Fibroblast of gingiva (primary cell): ENCODE data around the gene NUDT9.
"Not testable (repeated sequence)": the region's sequence is repeated elsewhere in the genome, so short reads cannot be mapped to it uniquely, and the experiment has no call there.

Experiments used
- DNase-seq: peaks from one replicate; pipeline ENCODE4 v3.0.0-alpha.2; 2011; ENCODE audit warnings: low read depth

The NUDT9 gene

DNA sequence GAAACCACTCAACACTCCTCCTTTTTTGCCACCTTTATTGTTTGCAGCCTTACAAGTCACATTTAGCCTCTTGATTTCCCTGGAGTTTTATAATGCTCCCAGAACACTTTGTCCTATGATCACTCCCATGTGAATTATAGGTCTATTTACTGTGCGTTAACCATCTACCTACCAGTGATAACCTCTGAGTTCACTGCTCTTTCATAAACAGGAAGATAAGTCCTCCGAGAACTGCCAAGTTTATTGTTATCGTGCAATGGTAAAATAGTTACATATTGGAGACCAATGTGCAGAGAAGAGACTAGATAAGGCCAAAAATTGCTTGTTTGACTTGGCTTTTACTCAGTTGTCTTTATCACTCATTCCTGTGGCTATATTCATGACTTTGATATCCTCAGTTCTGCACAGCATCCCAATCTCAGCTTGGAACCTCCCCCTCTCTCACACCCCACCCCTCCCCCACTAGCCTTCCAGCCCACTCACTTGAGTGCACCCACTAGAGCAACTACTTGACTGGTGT lies 12.9 kb upstream of the NUDT9 start:
- no peak for DNase-seq

DNA sequence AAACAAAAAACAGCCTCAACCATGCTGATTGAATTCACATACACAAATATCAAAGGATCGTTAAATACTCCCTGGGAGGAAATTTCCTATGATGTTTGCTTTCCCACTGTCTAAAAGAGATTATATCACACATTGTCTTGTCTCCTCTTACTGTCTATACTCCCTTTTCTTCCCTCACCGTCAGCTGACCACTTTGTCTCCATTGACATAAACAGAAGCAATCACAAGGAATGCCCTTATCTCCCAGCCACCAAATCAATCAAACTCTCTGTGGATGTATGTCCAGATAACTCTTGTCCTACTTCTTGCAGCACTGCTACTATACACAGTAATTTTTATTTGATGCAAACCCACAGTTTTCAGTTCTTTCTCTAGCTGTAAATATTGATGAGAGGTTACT lies 12.2 kb upstream of the NUDT9 start:
- no peak for DNase-seq

DNA sequence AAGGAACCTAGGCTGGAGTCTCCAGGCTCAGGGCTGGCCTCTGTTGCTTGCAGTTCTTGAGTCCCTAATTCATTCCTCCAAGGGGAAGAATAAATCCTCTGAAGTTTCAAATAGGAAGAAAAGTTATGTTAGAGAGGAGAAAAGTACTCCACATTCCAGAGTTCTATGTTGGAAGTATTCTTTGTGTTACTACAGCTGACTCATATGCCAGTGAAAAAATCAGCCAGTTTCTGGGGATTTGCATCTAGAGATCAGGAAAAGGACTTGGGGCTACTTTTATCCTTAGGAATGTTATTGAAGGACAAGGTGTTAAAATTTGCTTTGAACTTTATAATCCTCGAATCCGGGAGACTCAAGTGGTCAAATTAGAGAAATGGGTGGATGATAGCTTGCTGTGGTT lies 11.7 kb upstream of the NUDT9 start:
- no peak for DNase-seq

DNA sequence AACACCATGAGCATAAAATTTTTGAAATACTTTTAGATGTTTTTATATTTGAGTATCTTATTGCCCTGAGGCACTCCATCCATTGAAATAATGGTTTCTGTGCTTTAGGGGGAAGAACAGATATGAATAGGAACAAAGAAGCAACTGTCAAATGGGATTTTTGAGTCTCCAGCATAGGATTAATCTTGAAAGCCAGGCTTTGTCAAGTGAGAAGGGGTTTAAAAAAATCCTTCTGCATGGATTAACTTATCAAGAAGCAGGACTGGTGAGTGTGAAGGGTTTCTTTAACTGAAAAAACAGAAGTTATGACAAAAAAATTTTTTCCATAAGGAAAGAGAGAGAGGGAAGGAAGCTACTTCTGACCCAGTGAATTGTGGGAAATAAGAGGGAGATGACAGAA lies 7.6 kb upstream of the NUDT9 start:
- DNase-seq, result no peak

DNA sequence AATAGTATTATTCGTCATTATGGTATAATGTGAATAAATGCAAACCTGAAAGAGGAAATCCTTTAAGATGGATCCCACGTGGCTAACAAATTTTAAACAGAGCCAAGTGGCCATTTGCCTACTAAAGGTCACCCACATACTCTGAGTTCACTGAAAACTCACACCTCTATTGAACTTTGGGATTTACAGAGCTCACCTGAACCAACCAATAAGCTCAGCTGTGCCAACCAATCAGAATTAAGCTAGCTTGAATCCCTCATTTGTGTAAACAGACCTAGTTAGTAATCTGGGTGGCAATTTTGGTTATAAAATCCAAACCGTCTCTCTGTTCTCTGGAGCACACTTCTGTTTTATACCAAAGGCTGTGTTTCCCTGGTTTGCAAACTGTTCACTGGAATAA lies 5.4 kb upstream of the NUDT9 start:
- DNase-seq, result no peak

DNA sequence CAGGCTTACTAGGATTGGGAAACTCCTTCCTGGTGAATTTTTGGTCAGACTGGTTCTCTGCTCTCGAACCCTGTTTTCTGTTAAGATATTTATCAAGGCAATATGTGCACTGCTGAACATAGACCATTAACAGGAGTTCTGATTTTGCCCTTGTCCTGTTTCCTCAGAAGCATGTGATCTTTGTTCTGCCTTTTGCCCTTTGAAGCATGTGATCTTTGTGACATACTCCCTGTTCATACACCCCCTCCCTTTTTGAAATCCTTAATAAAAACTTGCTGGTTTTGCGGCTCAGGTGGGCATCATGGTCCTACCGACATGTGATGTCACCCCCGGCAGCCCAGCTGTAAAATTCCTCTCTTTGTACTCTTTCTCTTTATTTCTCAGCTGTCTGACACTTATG lies 4.0 kb upstream of the NUDT9 start:
- DNase-seq, result not testable (repeated sequence)

DNA sequence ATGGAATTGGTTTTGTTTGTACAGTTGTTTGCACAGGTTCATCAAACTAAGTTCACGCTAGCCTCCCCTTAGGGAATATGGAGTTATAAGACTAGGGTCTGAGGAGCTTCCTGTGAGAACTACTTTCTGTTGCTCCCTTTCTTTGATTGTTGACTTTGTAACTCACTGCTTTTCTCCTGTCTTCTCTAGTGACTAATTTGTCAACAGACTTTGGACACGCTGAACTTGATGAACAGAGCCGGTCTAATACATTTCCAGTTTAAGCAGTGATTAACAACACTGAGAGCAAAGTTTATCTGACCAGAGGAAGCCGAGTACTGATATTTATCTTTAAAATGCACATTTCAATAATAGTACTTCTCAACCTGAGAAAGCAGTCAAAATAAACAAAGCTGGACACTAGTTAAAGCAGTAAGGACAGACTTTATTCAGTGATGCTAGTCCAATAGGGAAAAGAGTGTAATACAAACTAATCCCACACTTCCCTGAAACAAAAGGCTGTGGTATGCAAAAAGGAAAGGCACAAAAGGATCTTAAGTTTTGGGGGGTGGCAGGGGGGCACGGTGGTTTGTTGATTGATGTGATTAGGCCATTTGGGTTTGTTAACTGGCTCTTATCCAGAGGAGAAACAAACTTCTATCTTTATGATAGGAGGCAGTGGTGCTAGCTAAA lies 2.7 kb upstream of the NUDT9 start:
- no peak for DNase-seq

DNA sequence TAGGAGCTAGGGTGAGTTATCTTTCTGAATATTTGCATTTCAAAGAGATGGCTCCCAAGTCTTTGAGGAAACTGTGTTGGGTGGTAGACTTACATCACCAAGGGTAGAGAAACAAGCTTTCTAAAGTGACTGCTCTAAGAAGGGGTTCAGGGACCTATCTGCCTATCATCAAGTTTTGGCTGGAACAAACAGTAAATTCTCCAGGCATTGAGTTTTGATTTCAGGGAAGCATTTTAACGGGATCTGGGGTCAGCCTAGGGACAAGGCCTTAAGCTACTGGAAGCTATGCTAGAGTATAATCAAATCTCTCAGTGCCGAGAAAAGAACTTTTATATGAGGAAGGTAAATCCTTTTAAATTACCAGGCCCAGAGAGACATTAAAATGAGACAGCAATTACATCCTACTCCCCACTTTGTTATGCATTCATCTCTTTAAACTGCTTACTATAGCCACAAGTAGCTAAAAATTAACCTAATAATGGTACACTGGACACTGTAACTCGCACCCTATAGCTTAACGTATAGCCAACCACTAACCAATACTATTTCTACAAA lies 2.0 kb upstream of the NUDT9 start:
- DNase-seq, result no peak

DNA sequence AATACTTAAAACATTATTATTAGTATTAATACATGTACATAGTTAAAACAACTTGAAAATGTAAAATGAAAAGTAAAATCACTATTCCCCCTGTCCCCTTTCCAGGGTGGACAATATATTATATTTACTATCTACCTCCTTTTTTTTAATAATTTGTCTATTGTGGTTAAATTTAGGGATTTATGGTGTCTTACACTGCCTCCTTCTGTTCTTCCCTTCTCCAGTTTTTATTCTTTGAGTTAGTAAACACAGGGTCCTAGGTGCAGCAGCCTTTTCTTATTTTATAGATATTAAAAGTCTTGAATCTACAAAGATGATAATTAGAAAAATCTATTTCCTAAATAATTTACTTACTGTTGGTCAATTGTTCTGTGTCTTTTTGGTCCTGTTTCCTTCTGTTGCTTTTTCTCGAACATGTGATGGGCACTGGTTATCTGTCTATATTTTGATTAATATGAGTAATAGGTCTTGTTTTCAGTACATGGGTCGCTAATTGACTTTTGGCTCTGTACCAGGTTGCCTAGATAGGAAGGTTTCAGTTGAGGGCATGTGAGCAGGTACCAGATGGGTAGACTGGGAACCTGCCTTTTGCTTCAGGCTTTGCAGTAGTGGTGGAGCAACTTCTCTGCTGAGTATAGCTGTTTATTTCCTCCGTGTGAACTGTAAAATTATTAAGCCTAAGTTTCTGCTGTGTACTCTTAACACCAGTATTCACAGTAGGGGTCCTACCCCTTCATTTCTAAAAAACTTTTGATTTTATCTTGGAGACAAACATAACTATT lies 1.1 kb downstream of the NUDT9 start:
- DNase-seq, result no peak

DNA sequence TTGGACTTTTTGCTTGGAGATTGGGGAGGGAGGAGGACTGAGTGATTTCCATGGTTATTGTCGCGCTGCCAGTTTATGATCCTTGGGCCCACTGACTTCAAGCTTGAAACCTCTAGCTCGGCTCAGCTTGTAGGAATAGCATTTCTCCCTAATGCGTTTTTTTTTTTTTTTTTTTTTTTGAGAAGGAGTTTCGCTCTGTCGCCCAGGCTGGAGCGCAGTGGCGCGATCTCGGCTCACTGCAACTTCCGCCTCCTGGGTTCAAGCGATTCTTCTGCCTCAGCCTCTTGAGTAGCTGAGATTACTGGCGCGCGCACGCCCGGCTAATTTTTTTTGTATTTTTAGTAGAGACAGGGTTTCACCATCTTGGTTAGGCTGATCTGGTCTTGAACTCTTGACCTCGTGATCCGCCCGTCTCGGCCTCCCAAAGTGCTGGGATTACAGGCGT lies 1.7 kb downstream of the NUDT9 start:
- not testable (repeated sequence) for DNase-seq

DNA sequence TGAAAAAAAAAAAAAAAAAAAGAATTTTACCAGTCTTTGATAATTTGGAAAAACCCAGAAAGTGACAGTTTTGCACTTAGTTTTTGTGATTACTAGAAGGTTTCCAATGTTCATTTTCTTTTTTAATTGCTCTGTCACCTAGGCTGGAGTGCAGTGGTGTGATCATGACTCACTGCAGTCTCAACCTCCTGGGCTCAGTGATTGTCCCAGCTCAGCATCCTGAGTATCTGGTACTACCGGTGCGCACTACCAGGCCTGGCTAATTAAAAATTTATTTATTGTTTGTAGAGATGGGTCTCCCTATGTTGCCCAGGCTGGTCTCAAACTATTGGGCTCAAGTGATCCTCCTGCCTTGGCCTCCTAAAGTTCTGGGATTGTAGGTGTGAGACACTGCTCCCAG lies 3.3 kb downstream of the NUDT9 start:
- DNase-seq, result no peak

DNA sequence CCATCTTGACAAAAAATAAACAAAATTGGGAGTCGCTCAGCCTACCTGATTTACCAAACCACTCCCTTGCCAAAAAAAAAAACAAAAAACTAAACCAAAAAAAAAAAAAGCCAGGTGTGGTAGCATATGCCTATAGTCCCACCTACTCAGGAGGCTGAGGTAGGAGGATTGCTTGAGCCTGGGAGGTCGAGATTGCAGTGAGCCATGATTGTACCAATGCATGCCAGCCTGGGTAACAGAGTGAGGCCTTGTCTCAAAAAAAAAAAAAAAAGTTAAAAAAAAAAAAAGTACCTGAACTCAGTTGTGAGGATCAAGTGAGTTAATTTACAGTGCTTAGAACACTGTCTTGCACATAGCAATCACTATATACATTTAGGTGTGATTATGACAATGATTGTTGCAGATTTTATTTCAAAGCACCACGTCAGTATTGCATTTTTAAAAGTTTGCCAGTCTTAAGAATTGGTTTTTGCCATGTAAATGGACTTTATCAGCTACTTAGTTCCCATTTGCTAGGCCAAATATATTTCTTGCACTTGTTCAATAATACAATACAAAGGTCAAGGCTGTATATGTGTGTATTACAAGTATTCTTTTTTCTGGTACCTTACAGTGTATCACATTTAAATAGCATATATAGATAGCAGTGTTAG lies 4.6 kb downstream of the NUDT9 start:
- no peak for DNase-seq

DNA sequence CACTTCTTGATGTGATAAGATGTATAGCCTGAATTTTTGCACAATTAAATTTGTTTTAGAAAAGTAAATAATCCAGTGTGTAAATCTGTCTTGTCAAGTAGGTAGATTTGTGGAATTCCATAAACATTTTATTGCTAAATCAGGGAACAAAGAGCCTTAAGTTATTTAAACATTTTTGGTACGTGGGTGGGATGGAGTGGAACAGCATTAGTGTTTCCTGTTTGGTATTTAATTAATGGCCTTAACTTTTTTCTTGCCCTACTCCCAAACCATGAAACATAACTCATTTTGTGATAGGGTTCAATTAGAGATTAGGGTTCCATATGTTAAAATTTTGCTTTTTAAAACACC lies 5.1 kb downstream of the NUDT9 start:
- no peak for DNase-seq

DNA sequence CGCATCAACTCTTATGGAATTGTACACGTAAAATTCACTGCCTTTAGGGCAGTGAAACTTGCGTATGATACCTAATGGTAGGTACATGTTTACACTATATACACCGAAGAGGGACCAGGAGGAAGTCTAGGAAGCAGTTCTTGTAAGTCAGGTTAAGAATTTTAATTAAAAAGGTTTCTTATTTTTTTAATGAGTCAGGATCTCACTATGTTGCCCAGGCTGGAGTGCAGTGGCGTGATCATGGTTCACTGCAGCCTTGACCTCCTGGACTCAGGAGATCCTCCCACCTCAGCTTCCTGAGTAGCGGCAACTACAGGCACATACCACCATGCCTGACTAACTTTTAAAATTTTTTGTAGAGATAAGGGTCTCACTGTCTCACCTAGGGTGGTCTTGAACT lies 6.6 kb downstream of the NUDT9 start:
- DNase-seq, result no peak

DNA sequence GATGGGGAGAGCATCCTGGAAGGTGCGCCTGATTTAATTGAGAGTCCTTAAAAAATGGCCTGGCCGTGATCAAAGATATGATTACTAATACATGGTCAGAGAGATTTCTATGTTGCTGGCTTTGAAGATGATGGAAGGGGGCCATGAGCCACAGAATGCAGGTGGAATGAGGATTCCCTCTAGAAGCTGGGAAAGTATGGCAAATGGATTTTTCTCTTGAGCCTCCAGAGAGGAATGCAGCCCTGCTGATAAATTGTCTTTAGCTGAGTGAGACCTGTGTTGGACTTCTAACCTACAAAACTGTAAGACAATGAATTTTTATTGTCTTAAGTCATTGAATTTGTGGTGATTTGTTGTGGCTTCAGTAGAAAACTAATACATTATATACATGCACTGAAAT lies 7.7 kb downstream of the NUDT9 start:
- DNase-seq, result no peak

DNA sequence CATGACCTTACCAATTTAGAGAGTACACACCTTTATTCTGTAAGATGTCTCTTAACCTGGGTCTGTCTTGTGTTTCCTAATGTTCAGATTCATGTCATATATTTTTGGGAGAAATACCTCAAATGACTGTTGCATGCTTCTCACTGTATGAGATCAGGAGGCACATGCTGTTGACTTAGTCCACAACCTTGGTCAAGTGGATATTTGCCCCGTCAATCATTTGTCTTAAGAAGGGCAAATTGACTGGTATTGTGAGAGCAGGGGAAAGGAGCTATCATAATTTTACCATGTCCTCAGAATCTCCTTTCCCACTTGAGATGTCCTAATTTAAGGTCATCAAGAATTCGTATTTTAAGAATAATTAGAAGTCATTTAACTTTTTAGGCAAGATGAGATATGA lies 11.0 kb downstream of the NUDT9 start:
- no peak for DNase-seq

DNA sequence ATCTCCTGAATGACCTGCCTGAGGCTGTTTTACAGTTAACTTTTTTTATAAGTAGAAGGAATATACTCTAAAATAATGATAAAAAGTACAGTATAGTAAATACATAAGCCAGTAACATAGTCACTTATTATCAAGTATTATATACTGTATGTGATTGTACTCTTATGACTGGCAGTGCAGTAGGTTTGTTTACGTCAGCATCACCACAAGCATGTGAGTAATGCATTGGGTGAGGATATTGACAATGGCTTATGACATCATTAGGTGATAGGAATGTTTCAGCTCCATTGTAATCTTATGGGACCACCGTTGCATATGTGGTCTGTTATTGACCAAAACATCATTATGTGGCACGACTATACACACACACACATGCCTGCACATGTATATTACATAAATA lies 20.5 kb downstream of the NUDT9 start:
- no peak for DNase-seq

DNA sequence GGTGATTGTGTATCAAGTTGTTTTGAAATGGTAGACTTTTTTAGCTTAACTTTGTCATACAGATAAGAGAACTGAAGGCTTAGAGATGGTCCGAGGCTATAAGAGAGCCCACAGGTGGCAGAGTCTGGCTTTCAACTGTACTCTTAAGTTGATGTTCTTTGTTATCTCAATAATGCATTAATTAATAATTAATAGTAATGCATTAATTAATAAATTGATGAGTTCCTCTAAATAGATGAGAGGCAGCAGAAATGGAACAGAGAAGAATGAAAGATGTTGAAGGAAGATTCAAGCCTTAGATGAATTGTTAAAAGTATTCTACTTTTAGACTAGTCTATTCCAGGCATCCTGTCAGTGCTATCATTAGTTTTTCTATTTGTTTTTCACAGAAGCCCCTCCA lies 22.4 kb downstream of the NUDT9 start:
- no peak for DNase-seq

DNA sequence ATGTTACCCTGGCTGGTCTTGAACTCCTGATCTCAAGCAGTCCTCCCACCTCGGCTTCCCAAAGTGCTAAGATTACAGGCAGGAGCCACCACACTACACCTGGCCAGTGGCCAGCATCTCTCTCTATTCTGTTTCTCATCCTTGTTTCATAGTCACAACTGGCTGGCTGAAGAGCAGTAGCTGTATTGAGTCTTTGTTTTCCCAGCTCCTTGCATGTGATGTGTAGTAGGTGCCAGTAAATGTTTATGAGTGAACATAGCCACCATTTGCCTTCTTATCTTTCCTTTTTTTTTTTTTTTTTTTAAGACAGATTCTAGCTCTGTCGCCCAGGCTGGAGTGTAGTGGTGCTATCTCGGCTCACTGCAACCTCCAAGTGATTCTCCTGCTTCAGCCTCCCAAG lies 23.6 kb downstream of the NUDT9 start:
- no peak for DNase-seq

DNA sequence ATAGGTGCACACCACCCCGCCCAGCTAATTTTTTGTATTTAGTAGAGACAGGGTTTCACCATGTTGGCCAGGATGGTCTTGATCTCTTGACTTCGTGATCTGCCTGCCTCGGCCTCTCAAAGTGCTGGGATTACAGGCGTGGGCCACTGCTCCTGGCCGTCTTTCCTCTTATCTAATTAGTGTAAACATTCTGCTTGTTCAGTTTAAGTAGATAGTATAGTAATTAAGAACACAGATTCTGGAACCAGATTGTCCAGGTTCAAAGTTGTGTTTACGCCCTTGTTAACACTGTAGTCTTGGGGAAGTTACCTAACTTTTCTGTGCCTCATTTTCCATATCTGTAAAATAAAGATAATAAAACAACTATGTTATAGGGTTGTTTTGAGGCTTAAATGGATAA lies 24.0 kb downstream of the NUDT9 start:
- DNase-seq, result not testable (repeated sequence)

DNA sequence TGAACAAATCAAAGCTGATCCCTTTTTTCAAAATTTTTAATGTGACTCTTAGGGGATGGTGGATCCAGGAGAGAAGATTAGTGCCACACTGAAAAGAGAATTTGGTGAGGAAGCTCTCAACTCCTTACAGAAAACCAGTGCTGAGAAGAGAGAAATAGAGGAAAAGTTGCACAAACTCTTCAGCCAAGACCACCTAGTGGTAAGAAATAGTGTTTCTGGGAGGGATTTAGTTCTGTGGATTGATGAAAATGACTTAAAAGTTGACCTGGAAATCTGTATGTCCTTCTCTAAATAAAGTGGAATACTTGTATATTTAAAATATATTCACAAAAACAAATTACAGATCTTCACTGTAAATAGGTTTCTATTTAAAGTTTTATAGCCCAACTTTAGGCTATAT lies 29.2 kb downstream of the NUDT9 start:
- no peak for DNase-seq

DNA sequence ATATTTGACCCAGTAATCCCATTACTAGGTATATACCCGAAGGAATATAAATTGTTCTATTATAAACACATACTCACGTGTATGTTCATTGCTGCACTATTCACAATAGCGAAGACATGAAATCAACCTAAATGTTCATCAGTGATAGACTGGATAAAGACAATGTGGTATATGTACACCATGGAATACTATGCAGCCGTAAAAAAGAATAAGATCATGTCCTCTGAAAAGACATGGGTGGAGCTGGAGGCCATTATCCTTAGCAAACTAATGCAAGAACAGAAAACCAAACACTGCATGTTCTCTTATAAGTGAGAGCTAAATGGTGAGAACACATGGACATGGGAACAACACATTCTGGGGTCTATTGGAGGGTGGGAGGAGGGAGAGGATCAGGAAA lies 36.5 kb downstream of the NUDT9 start:
- no peak for DNase-seq

DNA sequence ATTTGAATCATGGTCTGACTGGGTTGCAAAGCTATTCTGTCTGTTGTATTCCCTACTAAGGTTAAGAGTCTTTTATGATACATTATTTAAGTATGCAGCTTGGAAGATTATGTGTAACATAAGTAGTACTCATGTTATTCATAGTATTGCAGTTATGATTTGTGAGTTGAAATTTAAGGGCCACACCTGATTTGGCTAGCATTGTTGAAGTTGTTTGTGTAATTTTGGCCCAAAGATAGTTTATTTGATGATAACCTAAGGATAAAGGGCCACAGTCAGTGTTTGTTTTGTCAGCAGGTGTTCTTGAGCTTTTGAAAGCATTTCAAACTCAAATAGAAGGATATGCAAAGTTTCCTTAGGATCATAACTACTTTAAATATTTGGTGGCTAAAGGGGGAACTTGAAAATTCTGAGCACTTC lies 38.9 kb downstream of the NUDT9 start:
- DNase-seq, result no peak
